Astrocyte of the spinal cord (primary cell): ENCODE data around the gene ADGRG4.

Source experiments
- DNase-seq: peaks from one replicate; pipeline ENCODE4 v3.0.0; 2011; ENCODE audit warnings: low read depth, low spot score
- H3K4me3 ChIP-seq: 2 replicates; pipeline ENCODE4 v1.5.1; 2011; ENCODE audit warnings: low read depth, mild to moderate bottlenecking, low read length, moderate library complexity
- CTCF ChIP-seq: IDR thresholded peaks from 2 replicates; pipeline ENCODE4 v1.5.1; 2012; ENCODE audit warnings: low read depth, mild to moderate bottlenecking, low read length, inconsistent platforms
- in situ Hi-C: cut with HindIII; loops from 2 replicates; pipeline ENCODE4 v1.10.0; 2017; ENCODE audit warnings: low sequenced_read_pairs

Gene ADGRG4

GRCh38 chrX:136261321-136261720, 39.4 kb upstream of the ADGRG4 start:
- in situ Hi-C loops = no loop called here
- no peak for DNase-seq
- TF ChIP-seq CTCF = no peak
- no peak overlapping the region for H3K4me3 ChIP-seq

DNA sequence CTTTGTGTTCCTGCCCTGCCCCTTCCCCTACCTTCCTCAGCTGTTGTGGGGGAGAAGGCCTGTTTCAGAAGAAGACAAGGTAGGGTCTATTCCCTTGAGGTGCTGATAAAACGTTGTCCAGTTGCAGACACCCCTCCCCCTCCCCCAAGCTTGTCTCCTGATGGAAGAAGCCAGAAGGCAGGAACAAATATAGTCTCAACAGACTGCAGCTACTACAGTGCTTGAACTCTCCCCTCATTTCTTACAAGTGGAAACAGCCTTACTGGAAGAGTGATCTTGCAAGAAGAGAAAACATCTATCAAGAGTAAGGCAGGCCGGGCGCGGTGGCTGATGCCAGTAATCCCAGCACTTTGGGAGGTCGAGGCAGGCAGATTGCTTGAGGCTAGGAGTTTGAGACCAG, 38.5 kb upstream of the ADGRG4 start:
- no peak for DNase-seq
- in situ Hi-C loops = no loop called here
- no peak for TF ChIP-seq CTCF
- H3K4me3 ChIP-seq = no peak overlapping the region

DNA sequence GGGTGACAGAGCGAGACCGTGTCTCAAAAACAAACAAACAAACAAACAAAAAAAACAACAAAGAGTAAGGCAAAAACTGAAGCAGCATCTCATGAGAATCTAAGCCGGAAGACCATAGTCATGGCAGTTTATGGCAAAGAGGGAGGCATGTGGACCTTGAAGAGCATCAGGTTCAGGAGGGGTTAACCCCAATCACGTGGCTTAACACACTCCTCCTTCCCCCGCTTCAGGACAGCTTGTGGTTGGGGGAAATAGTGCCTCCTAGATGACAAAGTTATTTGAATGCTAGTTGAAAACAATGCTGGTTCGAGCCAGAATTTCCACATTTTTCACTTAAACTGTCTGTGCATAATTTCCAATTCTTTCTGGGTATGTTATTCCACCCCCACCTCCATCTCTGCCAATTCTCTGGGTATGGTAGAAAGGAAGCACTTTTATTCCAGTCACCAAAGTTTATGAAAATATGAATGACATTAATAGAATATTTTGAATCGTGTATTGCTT, 37.9 kb upstream of the ADGRG4 start:
- DNase-seq = no peak
- H3K4me3 ChIP-seq = no peak overlapping the region
- in situ Hi-C loops = no loop called here
- TF ChIP-seq CTCF = no peak

DNA sequence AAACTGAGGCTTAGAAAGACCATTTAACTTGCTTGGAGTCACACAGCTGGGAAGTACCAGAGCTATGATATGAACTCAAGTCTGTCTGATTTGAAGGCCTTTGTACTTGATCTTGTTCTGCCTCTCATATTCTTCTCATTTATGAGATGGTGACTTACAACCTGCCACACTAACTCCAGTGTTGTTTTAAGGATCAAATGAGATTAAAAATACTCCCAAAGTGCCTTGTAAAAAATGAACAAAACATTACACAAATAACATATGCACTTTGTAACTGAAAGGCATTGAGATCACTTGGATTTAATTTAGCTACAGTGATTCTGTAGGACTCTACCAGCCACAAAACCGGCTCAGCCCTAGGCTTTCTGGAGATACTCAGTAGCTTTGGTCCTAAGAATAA, 33.9 kb upstream of the ADGRG4 start:
- no peak for DNase-seq
- in situ Hi-C loops = no loop called here
- TF ChIP-seq CTCF = no peak
- H3K4me3 ChIP-seq = no peak overlapping the region

DNA sequence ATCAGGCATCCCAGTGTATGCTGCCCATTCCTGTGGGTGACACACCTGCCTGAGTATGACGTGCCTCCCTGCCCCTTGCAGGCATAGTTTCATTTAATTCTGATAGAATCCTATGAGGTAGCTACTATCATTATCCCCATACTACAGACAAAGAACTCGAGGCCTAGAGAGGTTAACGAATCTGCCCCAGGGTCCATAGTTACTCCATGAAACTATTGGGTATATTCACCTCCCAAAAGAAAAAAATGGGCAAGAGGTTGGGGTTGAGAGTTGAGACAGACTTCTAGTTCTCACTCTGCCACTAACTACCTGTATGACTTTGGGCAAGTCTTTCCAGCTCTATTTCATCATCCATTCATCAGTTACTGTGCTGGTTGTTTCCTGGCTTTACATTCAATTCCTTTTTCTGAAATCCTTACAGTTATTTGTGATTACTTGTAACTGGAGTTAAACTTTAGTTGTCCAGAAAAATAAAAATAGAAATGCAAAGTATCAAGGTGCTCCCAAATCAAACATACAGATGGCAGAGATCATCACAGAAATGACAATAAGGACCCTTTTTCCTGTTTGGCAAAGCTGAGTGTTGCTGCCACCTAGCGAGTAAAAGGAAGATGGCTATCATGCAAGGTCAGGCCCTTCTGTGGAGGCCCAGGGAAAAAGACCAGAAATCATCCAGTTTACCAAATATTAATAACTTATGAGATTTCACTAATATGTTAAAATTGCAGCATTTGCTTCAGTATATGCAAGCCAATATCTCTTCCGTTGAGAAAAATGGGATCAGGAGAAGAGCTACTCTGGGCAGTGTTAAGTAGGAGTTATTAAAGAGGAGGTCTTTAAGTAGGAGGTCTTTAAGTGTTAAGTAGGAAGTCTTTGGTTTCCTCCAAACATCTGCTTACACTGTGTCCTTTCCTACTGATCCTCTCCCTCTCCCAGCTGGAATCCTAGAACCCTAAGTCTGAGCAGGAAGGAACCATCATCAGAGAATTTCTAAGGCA, 32.4 kb upstream of the ADGRG4 start:
- no peak overlapping the region for H3K4me3 ChIP-seq
- in situ Hi-C loops = no loop called here
- peak; percentile 80 for TF ChIP-seq CTCF
- DNase-seq = peak; percentile 41

- H3K4me3 ChIP-seq = no peak overlapping the region
- TF ChIP-seq CTCF = no peak
- in situ Hi-C loops = no loop called here
- DNase-seq = no peak
These were observed 30.8 kb upstream of the ADGRG4 start for GRCh38 chrX:136269921-136270320.
